IPS-20b (cell line): ENCODE measurements around the gene POLR2L.
A peak's percentile ranks its signal among the peaks of the same experiment; 100 is the strongest.

Experiments used
- H3K27ac ChIP-seq: one replicate; pipeline ENCODE4 v1.5.1; 2013; ENCODE audit warnings: low read length
- H3K27me3 ChIP-seq: 2 replicates; pipeline ENCODE4 v1.6.1; 2013; ENCODE audit warnings: mild to moderate bottlenecking, low read length, inconsistent platforms; ENCODE audit not compliant: insufficient read depth
- H3K36me3 ChIP-seq: 2 replicates; pipeline ENCODE4 v1.6.1; 2013; ENCODE audit warnings: low read depth, mild to moderate bottlenecking, inconsistent platforms, low read length, moderate library complexity; ENCODE audit not compliant: insufficient read depth
- H3K4me1 ChIP-seq: 2 replicates; pipeline ENCODE4 v1.6.1; 2013; ENCODE audit warnings: mild to moderate bottlenecking, control low read depth, inconsistent platforms, low read length, moderate library complexity; ENCODE audit not compliant: insufficient read depth
- H3K4me3 ChIP-seq: 2 replicates; pipeline ENCODE4 v1.5.1; 2013; ENCODE audit warnings: mild to moderate bottlenecking, low read length, inconsistent platforms
- H3K9ac ChIP-seq: 2 replicates; pipeline ENCODE4 v1.6.1; 2013; ENCODE audit warnings: low read depth, mild to moderate bottlenecking, inconsistent platforms, low read length, moderate library complexity
- H3K9me3 ChIP-seq: 2 replicates; pipeline ENCODE4 v1.6.1; 2013; ENCODE audit warnings: mild to moderate bottlenecking, low read depth, low read length, inconsistent platforms; ENCODE audit not compliant: insufficient read depth

The POLR2L gene

DNA sequence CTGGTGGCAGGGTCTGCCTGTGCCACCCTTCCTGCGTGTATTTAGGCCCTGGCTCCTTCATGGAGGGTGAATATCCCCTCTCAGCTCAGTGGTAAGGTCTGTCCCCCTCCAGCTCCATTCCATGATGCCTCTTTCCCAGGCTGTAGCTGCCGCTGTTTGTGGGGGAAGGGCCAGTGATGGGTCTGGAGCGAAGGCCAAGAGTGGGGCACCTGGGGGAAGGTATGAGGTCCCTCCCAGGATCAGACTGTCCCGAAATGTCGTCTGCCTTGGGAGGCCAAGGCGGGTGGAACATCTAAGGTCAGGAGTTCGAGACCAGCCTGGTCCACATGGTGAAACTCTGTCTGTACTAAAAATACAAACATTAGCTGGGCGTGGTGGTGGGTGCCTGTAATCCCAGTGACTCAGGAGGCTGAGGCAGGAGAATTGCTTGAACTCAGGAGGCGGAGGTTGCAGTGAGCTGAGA, 8.4 kb downstream of the POLR2L start:
- Histone ChIP-seq H3K27me3 (peaks cover 45% of the 10 kb centered on the region), H3K4me3 (peak overlapping the region; percentile 69; the same call in 1 of the 2 replicates), H3K9ac (no peak overlapping the region), H3K27ac (no peak overlapping the region), H3K4me1 (peaks cover 18% of the 10 kb centered on the region), H3K36me3 (peaks cover 22% of the 10 kb centered on the region; the same call in 1 of the 2 replicates), H3K9me3 (no peaks in the 10 kb centered on the region)

DNA sequence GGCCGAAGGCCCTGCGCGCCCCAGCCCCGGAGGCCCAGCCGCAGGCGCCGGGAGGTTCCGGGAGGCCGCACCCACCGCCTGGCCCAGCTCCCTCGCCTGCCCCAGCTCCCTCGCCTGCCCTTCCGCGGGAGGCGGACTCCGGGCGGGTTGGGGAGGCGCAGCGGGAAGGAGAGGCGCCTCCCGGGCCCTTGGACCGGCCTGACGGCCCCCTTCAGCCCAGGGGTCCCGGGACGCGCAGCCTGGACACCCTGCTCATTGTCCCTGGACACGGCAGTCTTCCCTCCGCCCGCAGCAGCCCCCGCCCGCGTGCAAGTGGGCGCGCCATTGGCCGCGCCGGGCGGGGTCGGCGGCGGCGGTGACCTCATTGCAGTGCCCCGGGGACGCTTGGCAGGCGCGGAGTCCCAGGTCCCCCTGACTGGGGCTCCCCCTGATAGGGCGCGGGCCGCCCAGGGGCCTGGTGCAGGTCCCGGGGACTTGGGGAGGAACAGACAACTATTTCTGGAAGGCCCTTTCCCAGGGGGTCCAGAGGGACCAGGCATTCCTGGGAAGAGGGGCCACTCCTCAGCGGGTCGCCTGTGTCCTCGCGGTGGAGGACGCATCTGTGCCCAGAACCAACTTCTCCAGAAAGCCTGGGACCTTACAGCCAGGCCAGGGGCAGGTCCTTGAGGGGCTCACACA, 9.1 kb downstream of the POLR2L start:
- H3K4me3 ChIP-seq = peak overlapping the region; percentile 69
- H3K27ac ChIP-seq = no peak overlapping the region
- peaks cover 19% of the 10 kb centered on the region for H3K4me1 ChIP-seq
- peaks cover 17% of the 10 kb centered on the region; the same call in 1 of the 2 replicates for H3K36me3 ChIP-seq
- peak overlapping the region; percentile 74; the same call in 1 of the 2 replicates for H3K9ac ChIP-seq
- peaks cover 51% of the 10 kb centered on the region for H3K27me3 ChIP-seq
- no peaks in the 10 kb centered on the region for H3K9me3 ChIP-seq

DNA sequence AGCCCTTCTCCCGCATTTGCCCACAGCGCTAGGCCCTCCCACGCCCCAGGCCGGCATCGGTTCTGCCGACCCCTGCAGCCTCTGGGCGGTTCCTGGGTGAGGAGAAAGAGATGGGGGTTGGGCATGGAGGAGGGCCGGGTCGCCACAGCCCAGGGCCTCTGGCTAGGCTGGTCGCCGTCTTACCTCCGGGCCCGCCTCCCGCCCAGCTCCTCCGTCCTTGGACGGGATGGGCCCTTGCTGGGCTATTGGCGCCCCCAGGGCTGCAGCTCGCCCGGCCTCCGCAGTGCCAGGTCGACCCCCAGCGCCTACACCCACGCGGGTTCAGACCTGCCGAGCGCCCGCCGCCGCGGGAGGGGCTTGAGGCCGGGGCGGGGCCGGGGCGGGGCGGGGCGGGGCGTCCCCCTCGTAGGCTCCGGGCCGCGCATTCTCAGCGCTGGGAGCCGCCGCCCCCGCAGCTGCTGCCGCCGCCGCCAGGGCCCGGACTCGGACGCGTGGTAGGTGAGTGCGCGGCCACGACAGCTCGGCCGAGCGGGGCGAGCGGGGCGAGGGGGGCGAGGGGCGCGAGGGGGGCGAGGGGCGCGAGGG, 9.7 kb downstream of the POLR2L start, which contains the start of gene CD151:
CD151 (plus strand) TSS at position 424 of the 585 bp plus-strand sequence. CDS start 3,118 bp downstream, outside the sequence.
- H3K27ac ChIP-seq = no peak within 1 kb of the TSS
- H3K4me1 ChIP-seq = peaks cover 25% of the 10 kb centered on the region
- H3K9ac ChIP-seq = peak within 1 kb of the TSS; percentile 74; the same call in 1 of the 2 replicates
- no peaks in the 10 kb centered on the region for H3K9me3 ChIP-seq
- peak within 1 kb of the TSS; percentile 69 for H3K4me3 ChIP-seq
- H3K36me3 ChIP-seq = peaks cover 12% of the 10 kb centered on the region; the same call in 1 of the 2 replicates
- peaks cover 58% of the 10 kb centered on the region for H3K27me3 ChIP-seq

DNA sequence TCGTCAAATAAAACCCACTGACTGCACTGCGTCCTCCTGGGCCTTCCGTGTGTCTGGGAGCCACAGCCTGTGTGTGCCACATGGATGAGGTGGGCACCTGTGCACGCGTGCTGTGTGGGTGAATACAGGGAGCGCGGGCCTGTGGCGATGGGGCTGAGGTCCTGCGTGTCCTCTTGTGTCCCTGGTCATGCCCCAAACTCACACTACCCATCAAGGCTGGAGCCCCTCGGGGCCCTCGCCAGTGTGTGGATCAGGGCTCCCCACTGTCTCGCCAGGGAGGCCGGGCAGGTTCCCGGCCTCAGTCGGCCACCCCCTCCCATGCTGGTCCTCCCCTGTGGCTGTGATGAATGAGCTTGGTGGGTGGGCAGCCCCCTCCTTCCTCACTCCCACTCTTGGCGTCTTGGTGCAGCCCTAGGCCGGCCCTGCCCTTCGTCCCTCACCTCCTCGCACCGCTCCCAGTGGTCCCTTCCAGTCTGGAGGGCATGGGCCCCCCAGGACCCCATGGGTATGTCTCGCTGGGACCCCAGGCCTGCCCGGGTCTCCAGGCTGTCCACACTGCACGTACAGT, 10.3 kb downstream of the POLR2L start:
- H3K4me3 ChIP-seq = peak overlapping the region; percentile 53

DNA sequence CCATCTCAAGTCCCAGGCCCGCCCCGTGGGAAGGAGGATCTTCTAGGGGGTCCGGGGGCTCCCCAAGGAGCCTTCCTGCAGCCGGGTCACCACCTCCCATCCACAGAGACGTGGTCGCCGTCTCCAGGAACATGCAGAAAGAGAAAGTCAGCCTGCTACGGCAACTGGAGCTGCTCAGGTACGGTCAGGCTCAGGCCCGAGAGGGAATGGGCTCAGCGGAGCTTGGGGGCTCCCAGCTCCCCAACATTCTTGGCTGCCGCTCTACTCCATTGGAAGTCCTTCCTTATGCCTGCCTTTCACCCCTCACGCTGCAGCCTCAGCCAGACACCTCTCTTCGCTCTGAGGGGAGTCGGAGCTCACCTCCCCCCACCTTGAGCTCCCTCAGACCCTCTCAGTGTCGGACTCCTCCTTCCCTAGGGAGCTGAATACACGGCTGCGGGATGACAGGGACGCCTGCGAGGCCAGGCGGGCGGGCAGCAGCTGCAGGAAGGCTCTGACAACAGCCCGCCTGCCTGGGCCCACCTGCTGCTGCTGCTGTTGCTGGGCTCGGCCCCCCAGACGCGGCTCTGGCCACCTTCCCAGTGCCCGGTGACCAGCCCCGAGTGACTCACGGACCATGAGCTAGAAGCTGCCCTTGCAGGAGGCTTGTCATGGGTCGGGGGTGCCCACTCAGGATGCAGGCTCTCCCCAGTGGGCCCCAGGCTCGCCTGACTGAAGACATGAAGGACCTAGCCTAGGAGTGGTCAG, 11.0 kb downstream of the POLR2L start:
- Histone ChIP-seq H3K9ac (no peak overlapping the region), H3K27ac (no peak overlapping the region), H3K9me3 (no peaks in the 10 kb centered on the region), H3K4me3 (peak overlapping the region; percentile 56), H3K27me3 (peaks cover 70% of the 10 kb centered on the region), H3K36me3 (no peaks in the 10 kb centered on the region), H3K4me1 (peaks cover 25% of the 10 kb centered on the region)

More for the DNA sequence above, 10.3 kb downstream of the POLR2L start:
- H3K9ac ChIP-seq = no peak overlapping the region
- H3K27ac ChIP-seq = no peak overlapping the region
- H3K27me3 ChIP-seq = peaks cover 62% of the 10 kb centered on the region
- peaks cover 25% of the 10 kb centered on the region for H3K4me1 ChIP-seq
- no peaks in the 10 kb centered on the region for H3K9me3 ChIP-seq
- H3K36me3 ChIP-seq = peaks cover 6% of the 10 kb centered on the region; the same call in 1 of the 2 replicates

DNA sequence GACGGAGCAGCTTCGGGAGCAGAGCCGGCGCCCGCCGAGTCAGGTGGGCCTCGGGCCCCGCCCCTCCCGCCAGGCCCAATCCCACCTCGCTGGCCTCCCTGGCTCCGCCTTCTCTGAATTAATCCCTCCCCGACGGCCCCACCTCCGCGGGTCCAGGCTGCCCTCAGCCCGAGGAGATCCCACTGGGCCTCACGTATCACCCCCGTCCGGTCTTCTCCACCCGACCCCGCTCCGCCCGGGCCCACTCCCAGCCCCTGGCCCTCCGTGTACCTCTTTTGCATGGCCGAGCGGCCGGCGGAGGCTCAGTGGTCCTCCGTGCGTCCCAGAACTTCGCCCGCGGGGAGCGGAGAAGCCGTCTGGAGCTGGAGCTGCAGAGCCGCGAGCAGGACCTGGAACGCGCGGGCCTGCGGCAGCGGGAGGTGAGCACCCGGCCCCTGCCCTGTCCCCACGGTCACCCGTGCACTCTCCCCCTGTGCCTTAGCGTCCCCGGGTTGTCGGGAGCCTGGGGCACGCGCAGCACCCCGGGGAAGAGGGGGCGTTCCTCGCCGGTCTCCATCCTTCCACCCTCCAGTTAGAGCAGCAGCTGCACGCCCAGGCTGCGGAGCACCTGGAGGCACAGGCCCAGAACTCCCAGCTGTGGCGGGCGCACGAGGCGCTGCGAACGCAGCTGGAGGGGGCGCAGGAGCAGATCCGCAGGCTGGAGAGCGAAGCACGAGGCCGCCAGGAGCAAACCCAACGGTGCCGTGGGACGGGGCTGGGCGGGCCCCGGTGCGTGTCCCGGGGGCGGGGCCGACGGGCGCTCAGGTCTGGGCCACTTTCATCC, 11.8 kb downstream of the POLR2L start:
- Histone ChIP-seq H3K9ac (no peak overlapping the region), H3K4me3 (peak overlapping the region; percentile 56), H3K9me3 (no peaks in the 10 kb centered on the region), H3K27ac (no peak overlapping the region), H3K36me3 (no peaks in the 10 kb centered on the region), H3K4me1 (peaks cover 25% of the 10 kb centered on the region), H3K27me3 (peaks cover 77% of the 10 kb centered on the region)

DNA sequence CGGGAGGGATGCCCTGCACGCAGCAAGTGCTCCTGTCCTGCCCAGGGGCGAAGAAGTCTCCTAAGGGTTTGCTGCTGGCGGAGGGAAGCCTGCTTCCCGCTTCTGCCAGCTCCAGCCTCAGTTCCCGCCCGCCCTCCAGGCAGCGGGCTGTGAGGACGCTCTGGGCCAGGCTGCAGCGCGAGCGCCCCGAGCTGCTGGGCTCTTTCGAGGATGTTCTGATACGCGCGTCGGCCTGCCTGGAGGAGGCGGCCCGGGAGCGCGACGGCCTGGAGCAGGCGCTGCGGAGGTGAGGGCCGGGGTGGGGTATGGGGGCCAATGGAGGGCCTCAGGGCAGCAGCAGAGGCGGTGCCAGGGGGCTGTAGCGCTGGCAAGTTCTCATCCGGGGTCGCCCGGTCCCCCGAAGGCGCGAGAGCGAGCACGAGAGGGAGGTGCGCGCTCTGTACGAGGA, 12.5 kb downstream of the POLR2L start:
- Histone ChIP-seq H3K4me3 (peak overlapping the region; percentile 56; the same call in 1 of the 2 replicates), H3K36me3 (peaks cover 4% of the 10 kb centered on the region; the same call in 1 of the 2 replicates), H3K27me3 (peaks cover 81% of the 10 kb centered on the region), H3K27ac (no peak overlapping the region), H3K4me1 (peaks cover 25% of the 10 kb centered on the region), H3K9ac (peak overlapping the region; percentile 45; the same call in 1 of the 2 replicates), H3K9me3 (no peaks in the 10 kb centered on the region)

DNA sequence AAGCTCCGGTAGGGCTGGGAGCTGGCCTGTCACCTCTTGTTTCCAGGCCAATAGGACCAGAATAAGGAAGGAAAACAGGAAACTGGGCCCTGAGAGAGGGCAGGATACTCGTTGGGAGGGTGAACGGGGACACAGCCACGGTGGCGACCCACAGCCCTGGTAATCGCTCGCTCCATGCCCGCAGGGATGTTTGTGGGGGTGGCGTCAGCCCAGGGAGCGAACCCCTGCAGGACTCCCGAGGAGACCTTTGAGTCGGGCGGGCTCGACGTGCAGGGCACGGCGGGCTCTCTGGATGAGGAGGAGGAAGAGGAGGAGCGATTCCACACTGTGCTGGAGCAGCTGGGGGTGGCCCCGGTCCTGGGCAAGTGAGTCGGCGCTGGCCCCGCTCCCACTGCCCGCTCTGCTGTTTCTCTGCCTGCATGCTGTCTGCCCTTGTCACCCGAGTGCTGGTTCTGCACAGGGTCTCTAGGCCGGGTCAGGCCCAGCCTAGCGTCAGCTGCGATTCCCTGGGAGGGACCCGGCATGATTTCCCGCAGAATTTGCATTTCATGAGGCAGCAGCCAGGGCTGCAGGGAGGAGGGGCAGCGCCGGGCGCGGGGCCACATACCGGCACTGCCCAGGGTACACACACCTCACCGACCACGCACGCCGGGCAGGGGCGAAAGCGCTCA, 13.0 kb downstream of the POLR2L start:
- peak overlapping the region; percentile 45; the same call in 1 of the 2 replicates for H3K9ac ChIP-seq
- peaks cover 81% of the 10 kb centered on the region for H3K27me3 ChIP-seq
- H3K4me1 ChIP-seq = peaks cover 25% of the 10 kb centered on the region
- no peaks in the 10 kb centered on the region for H3K9me3 ChIP-seq
- no peak overlapping the region for H3K27ac ChIP-seq
- H3K36me3 ChIP-seq = peaks cover 4% of the 10 kb centered on the region; the same call in 1 of the 2 replicates
- peak overlapping the region; percentile 56 for H3K4me3 ChIP-seq

DNA sequence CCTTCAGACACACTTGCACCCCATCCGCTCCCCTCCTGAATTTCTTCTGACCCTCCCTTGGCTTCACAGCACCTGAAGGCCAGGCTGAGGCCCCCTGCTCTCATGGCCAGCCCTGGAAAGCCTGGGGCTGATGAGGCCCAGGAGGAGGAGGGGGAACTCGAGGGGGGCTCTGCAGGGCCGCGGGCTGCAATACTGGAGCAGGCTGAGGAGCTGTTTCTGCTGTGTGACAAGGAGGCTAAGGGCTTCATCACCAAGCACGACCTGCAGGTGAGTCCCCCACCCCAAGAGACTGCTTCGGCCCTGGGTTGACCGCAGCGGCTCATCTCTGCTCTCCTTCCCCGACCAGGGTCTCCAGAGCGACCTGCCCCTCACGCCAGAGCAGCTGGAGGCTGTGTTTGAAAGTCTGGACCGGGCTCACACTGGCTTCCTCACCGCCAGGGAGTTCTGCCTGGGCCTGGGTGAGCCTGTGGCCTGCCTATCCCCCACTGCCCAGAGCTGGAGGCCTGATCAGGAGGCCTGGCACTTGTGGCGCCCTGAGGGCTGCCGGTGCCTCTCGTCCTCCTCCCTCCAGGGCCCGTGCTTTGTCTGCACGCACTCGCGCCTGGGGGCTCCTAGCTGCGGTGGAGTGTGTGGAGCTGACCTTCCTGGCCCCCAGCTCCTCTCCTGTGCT, 13.7 kb downstream of the POLR2L start:
- Histone ChIP-seq H3K9ac (peak overlapping the region; percentile 45; the same call in 1 of the 2 replicates), H3K36me3 (peaks cover 4% of the 10 kb centered on the region; the same call in 1 of the 2 replicates), H3K4me1 (peaks cover 22% of the 10 kb centered on the region), H3K4me3 (peak overlapping the region; percentile 56; the same call in 1 of the 2 replicates), H3K27ac (no peak overlapping the region), H3K27me3 (peaks cover 76% of the 10 kb centered on the region), H3K9me3 (no peaks in the 10 kb centered on the region)

DNA sequence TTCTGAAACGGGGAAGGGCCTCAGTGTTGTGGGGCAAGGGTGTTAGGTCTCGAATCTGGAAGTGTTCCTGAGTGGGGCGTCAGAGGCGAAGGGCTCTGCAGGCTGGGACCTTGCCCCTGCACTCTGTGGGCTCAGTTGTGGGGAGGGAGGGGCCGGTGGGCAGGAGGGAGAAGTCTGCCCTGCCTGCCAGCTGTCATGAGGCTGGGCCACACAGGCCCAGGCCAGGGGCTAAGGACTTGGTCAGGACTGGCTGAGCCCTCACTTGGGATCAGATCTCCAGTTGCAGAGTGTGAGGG, 14.5 kb downstream of the POLR2L start, which contains the start of gene CRACR2B:
CRACR2B (plus strand) TSS at position 23 of the 296 bp plus-strand sequence. CDS start 689 bp downstream, outside the sequence.
- peak within 1 kb of the TSS; percentile 64 for H3K4me3 ChIP-seq
- H3K27me3 ChIP-seq = peaks cover 72% of the 10 kb centered on the region
- H3K27ac ChIP-seq = no peak within 1 kb of the TSS
- no peaks in the 10 kb centered on the region for H3K9me3 ChIP-seq
- H3K36me3 ChIP-seq = peaks cover 4% of the 10 kb centered on the region; the same call in 1 of the 2 replicates
- H3K4me1 ChIP-seq = peaks cover 22% of the 10 kb centered on the region
- H3K9ac ChIP-seq = peak within 1 kb of the TSS; percentile 50; the same call in 1 of the 2 replicates
